Measurements from ENCODE around the gene PPFIA4.
A peak's percentile ranks its signal among the peaks of the same experiment; 100 is the strongest.
"Not testable (repeated sequence)": the region's sequence is repeated elsewhere in the genome, so short reads cannot be mapped to it uniquely, and the experiment has no call there.

The PPFIA4 gene

DNA sequence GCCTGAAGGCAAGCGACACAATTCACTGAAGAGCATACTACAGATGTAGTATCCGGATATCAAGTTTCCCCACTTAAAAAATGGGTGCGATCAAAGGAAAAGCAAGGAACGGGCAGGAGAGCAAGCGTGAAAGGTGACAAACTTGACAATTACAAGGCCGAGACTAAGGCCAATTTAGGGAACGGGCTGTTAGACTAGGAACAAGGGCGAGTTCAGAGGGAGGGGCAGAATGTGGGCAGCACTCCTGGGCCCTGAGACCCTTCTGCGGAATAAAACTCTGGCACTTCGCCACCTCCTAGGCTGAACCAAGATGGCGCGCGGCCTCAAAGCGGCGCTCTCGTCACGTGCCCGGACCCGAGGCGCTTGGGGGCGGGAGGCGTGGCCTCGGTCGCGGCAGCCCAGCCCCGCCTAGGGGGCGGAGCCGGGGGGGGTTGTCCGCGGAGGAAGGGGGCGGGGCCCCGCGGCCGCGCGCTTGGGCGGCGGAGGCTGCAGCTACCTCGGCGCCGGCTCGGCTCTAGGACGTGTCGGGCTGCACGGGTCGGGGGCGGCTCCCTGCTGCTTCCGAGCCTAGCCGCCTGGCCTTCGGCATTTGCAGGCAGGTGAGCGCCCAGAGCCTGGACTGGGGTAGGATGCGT, at the start of gene PPFIA4:
TSS of gene PPFIA4 (plus strand) at position 461 of the 635 bp plus-strand sequence. CDS start 12,518 bp downstream, outside the sequence.
- peak; percentile 86 for DNase-seq (ENCODE audit: low read depth)
- peak within 1 kb of the TSS; percentile 78 for H3K4me3 ChIP-seq (ENCODE audit: low read length)
- TF ChIP-seq, protein P1, sequence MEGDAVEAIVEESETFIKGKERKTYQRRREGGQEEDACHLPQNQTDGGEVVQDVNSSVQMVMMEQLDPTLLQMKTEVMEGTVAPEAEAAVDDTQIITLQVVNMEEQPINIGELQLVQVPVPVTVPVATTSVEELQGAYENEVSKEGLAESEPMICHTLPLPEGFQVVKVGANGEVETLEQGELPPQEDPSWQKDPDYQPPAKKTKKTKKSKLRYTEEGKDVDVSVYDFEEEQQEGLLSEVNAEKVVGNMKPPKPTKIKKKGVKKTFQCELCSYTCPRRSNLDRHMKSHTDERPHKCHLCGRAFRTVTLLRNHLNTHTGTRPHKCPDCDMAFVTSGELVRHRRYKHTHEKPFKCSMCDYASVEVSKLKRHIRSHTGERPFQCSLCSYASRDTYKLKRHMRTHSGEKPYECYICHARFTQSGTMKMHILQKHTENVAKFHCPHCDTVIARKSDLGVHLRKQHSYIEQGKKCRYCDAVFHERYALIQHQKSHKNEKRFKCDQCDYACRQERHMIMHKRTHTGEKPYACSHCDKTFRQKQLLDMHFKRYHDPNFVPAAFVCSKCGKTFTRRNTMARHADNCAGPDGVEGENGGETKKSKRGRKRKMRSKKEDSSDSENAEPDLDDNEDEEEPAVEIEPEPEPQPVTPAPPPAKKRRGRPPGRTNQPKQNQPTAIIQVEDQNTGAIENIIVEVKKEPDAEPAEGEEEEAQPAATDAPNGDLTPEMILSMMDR (IDR thresholded peaks at IDR 0.05; ENCODE audit: insufficient read depth, low read depth, low read length, missing control alignments) = no peak

DNA sequence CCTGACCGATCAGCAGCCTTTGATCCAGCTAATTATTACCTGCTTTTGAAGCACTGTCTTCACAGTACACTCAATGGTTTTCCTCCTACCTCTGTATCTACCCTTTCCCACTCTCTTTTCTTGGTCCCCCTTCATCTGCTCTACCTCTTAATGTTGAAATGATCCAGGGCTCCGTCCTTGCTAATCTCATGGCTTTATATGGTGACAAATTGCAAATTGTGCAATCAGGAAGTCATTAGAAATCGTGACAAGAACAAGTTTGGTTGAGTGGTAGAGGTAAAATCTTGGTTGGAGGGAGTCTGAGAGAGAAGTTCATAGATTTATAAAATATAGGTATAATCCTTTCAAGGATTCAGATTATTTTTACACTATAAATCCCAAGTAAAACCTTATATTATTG, 49.7 kb upstream of the PPFIA4 start:
- no peak for DNase-seq (ENCODE audit: low read depth)
- H3K4me3 ChIP-seq (ENCODE audit: low read length) = no peak overlapping the region
- TF ChIP-seq, protein P1 (IDR thresholded peaks at IDR 0.05; ENCODE audit: insufficient read depth, low read depth, low read length, missing control alignments) = no peak

DNA sequence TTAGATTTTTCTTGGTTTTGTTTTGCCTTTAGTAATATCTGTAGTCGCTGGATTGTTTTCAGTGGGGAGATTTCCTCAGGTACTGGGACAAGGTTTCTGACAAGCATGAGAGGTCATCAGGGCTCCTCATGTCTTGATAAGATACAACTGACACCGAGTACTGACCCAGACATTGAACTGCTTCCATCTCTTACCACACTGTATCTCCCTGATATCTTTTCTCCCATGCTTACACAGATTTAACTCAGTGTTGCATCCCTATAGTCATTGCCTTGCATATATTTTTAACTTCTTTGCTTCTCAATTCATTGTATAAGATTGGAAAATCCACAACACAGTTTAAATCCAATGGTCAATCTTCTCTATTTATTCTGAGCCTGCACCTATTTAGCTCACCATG, 46.8 kb upstream of the PPFIA4 start:
- no peak for DNase-seq (ENCODE audit: low read depth)
- TF ChIP-seq, protein P1 (IDR thresholded peaks at IDR 0.05; ENCODE audit: insufficient read depth, low read depth, low read length, missing control alignments) = no peak
- H3K4me3 ChIP-seq (ENCODE audit: low read length) = no peak overlapping the region

DNA sequence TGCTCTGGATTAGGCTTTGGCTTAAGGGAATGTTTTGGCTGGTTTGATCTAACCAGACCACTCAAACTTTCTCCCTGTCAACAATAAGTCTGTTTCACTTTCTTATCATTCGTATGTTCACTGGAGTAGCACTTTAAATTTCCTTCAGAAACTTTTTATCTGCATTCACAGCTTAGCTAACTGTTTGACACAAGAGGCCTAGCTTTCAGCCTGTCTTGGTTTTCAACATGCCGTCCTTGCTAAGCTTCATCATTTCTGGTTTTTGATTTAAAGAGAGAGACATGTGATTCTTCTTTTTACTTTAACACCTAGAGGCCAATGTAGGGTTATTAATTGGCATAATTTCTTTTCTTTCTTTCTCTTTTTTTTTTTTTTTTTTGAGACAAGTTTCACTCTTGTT, 44.4 kb upstream of the PPFIA4 start:
- no peak overlapping the region for H3K4me3 ChIP-seq (ENCODE audit: low read length)
- TF ChIP-seq, protein P1 (IDR thresholded peaks at IDR 0.05; ENCODE audit: insufficient read depth, low read depth, low read length, missing control alignments) = no peak
- no peak for DNase-seq (ENCODE audit: low read depth)

DNA sequence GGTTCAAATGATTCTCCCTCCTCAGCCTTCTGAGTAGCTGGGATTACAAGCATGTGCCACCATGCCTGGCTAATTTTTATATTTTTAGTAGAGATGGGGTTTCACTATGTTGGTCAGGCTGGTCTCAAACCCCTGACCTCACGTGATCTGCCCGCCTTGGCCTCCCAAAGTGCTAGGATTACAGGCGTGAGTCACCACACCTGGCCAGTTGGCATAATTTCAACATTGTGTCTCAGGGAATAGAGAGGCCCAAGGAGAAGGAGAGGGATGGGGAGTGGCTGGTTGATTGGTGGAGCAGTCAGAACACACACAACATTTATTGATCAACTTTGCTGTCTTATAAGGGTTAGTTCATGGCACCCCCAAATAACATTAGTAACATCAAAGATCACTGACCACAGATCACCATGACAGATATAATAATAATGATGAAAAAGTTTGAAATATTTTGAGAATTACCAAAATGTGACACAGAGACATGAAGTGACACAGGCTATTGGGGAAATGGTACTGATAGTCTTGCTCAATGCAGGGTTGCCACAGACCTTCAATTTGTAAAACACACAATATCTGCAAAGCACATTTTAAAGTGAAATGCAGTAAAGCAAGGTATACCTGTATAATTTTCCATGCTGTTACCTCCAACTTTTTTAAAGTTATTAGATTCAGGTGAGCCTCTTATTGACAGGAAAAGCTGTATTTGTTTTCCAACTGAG, 43.4 kb upstream of the PPFIA4 start:
- peak; percentile 36 for DNase-seq (ENCODE audit: low read depth)
- TF ChIP-seq, protein P1 (IDR thresholded peaks at IDR 0.05; ENCODE audit: insufficient read depth, low read depth, low read length, missing control alignments) = no peak
- H3K4me3 ChIP-seq (ENCODE audit: low read length) = no peak overlapping the region

DNA sequence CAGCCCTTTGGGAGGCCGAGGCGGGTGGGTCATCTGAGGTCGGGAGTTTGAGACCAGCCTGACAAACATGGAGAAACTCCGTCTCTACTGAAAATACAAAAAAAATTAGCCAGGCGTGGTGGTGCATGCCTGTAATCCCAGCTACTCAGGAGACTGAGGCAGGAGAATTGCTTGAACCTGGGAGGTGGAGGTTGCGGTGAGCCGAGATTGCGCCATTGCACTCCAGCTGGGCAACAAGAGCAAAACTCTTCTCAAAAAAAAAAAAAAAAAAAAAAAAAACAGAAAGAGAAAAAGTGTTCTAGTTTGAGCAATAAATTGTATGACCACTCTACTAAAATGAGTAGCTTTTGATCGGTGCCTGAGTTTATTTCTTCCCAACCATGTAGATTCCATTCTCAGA, 40.2 kb upstream of the PPFIA4 start:
- DNase-seq (ENCODE audit: low read depth); H3K4me3 ChIP-seq (ENCODE audit: low read length): not testable (repeated sequence)

DNA sequence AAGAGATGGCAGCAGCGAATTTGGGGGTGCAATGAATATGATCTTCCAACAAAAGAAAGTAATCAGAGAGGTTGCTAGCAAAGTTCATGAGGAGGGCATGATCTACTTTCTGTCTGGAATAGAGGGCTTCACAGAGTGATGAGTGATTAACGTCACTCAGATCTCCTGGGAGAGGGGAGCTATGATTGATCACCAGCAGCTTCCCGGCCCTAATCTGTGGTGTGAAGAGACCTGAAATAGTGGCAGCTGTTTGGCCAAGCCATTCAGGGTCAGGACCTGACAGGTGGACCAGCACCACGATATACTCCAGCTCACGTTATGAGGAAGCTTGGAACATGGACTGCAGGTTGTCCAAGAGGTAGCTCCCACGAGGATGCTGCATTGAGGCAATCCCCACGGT, 39.0 kb upstream of the PPFIA4 start:
- no peak overlapping the region for H3K4me3 ChIP-seq (ENCODE audit: low read length)
- no peak for DNase-seq (ENCODE audit: low read depth)
- TF ChIP-seq, protein P1 (IDR thresholded peaks at IDR 0.05; ENCODE audit: insufficient read depth, low read depth, low read length, missing control alignments) = no peak

Data from epithelial cell of esophagus (primary cell).